ENCODE results near the gene TRAFD1. TPM values are rescaled to one million over a fixed set of nuclear protein-coding genes. Genes with fewer than 3 reads are reported as not detected.

Gene TRAFD1
- total RNA-seq, 2 experiments from 2014 or later, result 14.3 to 19.4 TPM

GRCh38 chr12:112182499-112182898, 57.1 kb downstream of the TRAFD1 start:
- H3K27ac ChIP-seq (ENCODE audit: low read depth, low read length, poor library complexity, severe bottlenecking), result no peak overlapping the region
- H3K79me2 ChIP-seq (ENCODE audit: insufficient read depth, low read depth, low read length), result no peaks in the 10 kb centered on the region
- H3K36me3 ChIP-seq (ENCODE audit: insufficient read depth, low read length), result peaks cover 40% of the 10 kb centered on the region; the same call in 1 of the 2 replicates
- ChIA-PET POLR2A (no interaction called here), CTCF (ENCODE audit: unreplicated experiment) (no interaction called here)
- no peaks in the 10 kb centered on the region for H4K20me1 ChIP-seq (ENCODE audit: insufficient read depth, low read length)
- TF ChIP-seq EZH2phosphoT487 (IDR thresholded peaks at IDR 0.05; ENCODE audit: borderline replicate concordance, low read depth, low read length), result no peak
- TF ChIP-seq, protein P1, sequence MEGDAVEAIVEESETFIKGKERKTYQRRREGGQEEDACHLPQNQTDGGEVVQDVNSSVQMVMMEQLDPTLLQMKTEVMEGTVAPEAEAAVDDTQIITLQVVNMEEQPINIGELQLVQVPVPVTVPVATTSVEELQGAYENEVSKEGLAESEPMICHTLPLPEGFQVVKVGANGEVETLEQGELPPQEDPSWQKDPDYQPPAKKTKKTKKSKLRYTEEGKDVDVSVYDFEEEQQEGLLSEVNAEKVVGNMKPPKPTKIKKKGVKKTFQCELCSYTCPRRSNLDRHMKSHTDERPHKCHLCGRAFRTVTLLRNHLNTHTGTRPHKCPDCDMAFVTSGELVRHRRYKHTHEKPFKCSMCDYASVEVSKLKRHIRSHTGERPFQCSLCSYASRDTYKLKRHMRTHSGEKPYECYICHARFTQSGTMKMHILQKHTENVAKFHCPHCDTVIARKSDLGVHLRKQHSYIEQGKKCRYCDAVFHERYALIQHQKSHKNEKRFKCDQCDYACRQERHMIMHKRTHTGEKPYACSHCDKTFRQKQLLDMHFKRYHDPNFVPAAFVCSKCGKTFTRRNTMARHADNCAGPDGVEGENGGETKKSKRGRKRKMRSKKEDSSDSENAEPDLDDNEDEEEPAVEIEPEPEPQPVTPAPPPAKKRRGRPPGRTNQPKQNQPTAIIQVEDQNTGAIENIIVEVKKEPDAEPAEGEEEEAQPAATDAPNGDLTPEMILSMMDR (conservative IDR thresholded peaks at IDR 0.05; ENCODE audit: low read length), result no peak
- H2AFZ ChIP-seq (ENCODE audit: low read length), result no peak overlapping the region
- H3K9me3 ChIP-seq (ENCODE audit: low read length), result no peaks in the 10 kb centered on the region
- H3K4me2 ChIP-seq (ENCODE audit: low read length), result no peak overlapping the region
- no peaks in the 10 kb centered on the region for H3K4me1 ChIP-seq (ENCODE audit: insufficient read depth, low read length, poor library complexity, severe bottlenecking)
- H3K9me2 ChIP-seq (ENCODE audit: insufficient read depth, low read length), result no peaks in the 10 kb centered on the region
- BruUV-seq (replicated peaks), result no TSS peak
- H3K4me3 ChIP-seq (ENCODE audit: low read depth, low read length, poor library complexity, severe bottlenecking), result no peak overlapping the region
- DNase-seq (ENCODE audit: low spot score), result no peak
- intact Hi-C loops (cut with micrococcal nuclease; ENCODE audit: unreplicated experiment), result no loop called here

GRCh38 chr12:112183141-112184021, 58.0 kb downstream of the TRAFD1 start:
- Histone ChIP-seq H3K27ac (ENCODE audit: low read depth, low read length, poor library complexity, severe bottlenecking) (no peak overlapping the region), H3K4me1 (ENCODE audit: insufficient read depth, low read length, poor library complexity, severe bottlenecking) (no peaks in the 10 kb centered on the region), H3K36me3 (ENCODE audit: insufficient read depth, low read length) (peaks cover 39% of the 10 kb centered on the region; the same call in 1 of the 2 replicates), H3K4me2 (ENCODE audit: low read length) (no peak overlapping the region), H3K4me3 (ENCODE audit: low read depth, low read length, poor library complexity, severe bottlenecking) (no peak overlapping the region), H3K9me2 (ENCODE audit: insufficient read depth, low read length) (no peaks in the 10 kb centered on the region), H2AFZ (ENCODE audit: low read length) (no peak overlapping the region), H3K9me3 (ENCODE audit: low read length) (no peaks in the 10 kb centered on the region), H3K79me2 (ENCODE audit: insufficient read depth, low read depth, low read length) (no peaks in the 10 kb centered on the region), H4K20me1 (ENCODE audit: insufficient read depth, low read length) (no peaks in the 10 kb centered on the region)
- intact Hi-C loops (cut with micrococcal nuclease; ENCODE audit: unreplicated experiment), result no loop called here
- DNase-seq (ENCODE audit: low spot score), result no peak
- ChIA-PET CTCF (ENCODE audit: unreplicated experiment) (no interaction called here), POLR2A (no interaction called here)
- no peak for TF ChIP-seq EZH2phosphoT487 (IDR thresholded peaks at IDR 0.05; ENCODE audit: borderline replicate concordance, low read depth, low read length)
- TF ChIP-seq, protein P1 (conservative IDR thresholded peaks at IDR 0.05; ENCODE audit: low read length), result no peak
- no TSS peak for BruUV-seq (replicated peaks)
